H9 (cell line): ENCODE results near the gene CMYA5. TPM values are rescaled to one million over a fixed set of nuclear protein-coding genes. Genes with fewer than 3 reads are reported as not detected.

Experiments used
- DNase-seq: peaks from one replicate; pipeline ENCODE4 v3.0.0-alpha.2; 2017
- H2AFZ ChIP-seq: one replicate; pipeline ENCODE4 v1.6.1; 2013; ENCODE audit warnings: mild to moderate bottlenecking, low read length, control low read depth, moderate library complexity
- H2AK5ac ChIP-seq: 2 replicates; pipeline ENCODE4 v1.6.1; 2013; ENCODE audit warnings: low read length, control low read depth, mixed read lengths; ENCODE audit not compliant: insufficient read length
- H2BK120ac ChIP-seq: one replicate; pipeline ENCODE4 v1.6.1; 2013; ENCODE audit warnings: low read depth, mild to moderate bottlenecking, low read length, control low read depth, inconsistent platforms; ENCODE audit not compliant: poor library complexity, severe bottlenecking
- H2BK12ac ChIP-seq: 2 replicates; pipeline ENCODE4 v1.6.1; 2013; ENCODE audit warnings: low read length, control low read depth, mixed read lengths, low read depth; ENCODE audit not compliant: insufficient read length
- H2BK15ac ChIP-seq: 2 replicates; pipeline ENCODE4 v1.6.1; 2013; ENCODE audit warnings: low read depth, low read length, control low read depth
- H2BK20ac ChIP-seq: one replicate; pipeline ENCODE4 v1.6.1; 2013; ENCODE audit warnings: low read depth, mild to moderate bottlenecking, low read length, control low read depth, inconsistent platforms; ENCODE audit not compliant: poor library complexity, severe bottlenecking
- H2BK5ac ChIP-seq: 2 replicates; pipeline ENCODE4 v1.6.1; 2013; ENCODE audit warnings: low read length, control low read depth, mixed read lengths; ENCODE audit not compliant: insufficient read length
- H3K14ac ChIP-seq: 2 replicates; pipeline ENCODE4 v1.6.1; 2013; ENCODE audit warnings: low read length, control low read depth; ENCODE audit not compliant: insufficient read depth
- H3K18ac ChIP-seq: 2 replicates; pipeline ENCODE4 v1.6.1; 2013; ENCODE audit warnings: low read depth, mild to moderate bottlenecking, mixed read lengths, low read length, control low read depth; ENCODE audit not compliant: insufficient read length
- H3K23ac ChIP-seq: 2 replicates; pipeline ENCODE4 v1.6.1; 2013; ENCODE audit warnings: low read length, control low read depth, mixed read lengths, low read depth; ENCODE audit not compliant: insufficient read length
- H3K23me2 ChIP-seq: 2 replicates; pipeline ENCODE4 v1.6.1; 2013; ENCODE audit warnings: low read depth, mild to moderate bottlenecking, mixed read lengths, low read length, control low read depth; ENCODE audit not compliant: insufficient read length, poor library complexity, severe bottlenecking
- H3K27ac ChIP-seq: 2 replicates; pipeline ENCODE4 v1.5.1; 2013; ENCODE audit warnings: low read length, control low read depth, mixed read lengths, low read depth; ENCODE audit not compliant: insufficient read length
- H3K27me3 ChIP-seq: 2 replicates; pipeline ENCODE4 v1.6.1; 2013; ENCODE audit warnings: low read length, control low read depth, inconsistent platforms; ENCODE audit not compliant: insufficient read depth
- H3K4ac ChIP-seq: 2 replicates; pipeline ENCODE4 v1.6.1; 2013; ENCODE audit warnings: low read depth, mild to moderate bottlenecking, control low read depth, inconsistent platforms, low read length, moderate library complexity
- H3K4me1 ChIP-seq: 2 replicates; pipeline ENCODE4 v1.6.1; 2013; ENCODE audit warnings: low read length, control low read depth, inconsistent platforms; ENCODE audit not compliant: insufficient read depth
- H3K4me2 ChIP-seq: 2 replicates; pipeline ENCODE4 v1.6.1; 2013; ENCODE audit warnings: low read length, control low read depth, mixed read lengths; ENCODE audit not compliant: insufficient read length, insufficient read depth
- H3K56ac ChIP-seq: 2 replicates; pipeline ENCODE4 v1.6.1; 2013; ENCODE audit warnings: low read depth, mild to moderate bottlenecking, mixed read lengths, low read length, control low read depth; ENCODE audit not compliant: insufficient read length
- H3K79me1 ChIP-seq: 2 replicates; pipeline ENCODE4 v1.6.1; 2013; ENCODE audit warnings: low read depth, mild to moderate bottlenecking, moderate library complexity, low read length, control low read depth, inconsistent platforms; ENCODE audit not compliant: insufficient read depth, poor library complexity, severe bottlenecking
- H3K79me2 ChIP-seq: 2 replicates; pipeline ENCODE4 v1.6.1; 2013; ENCODE audit warnings: low read length, control low read depth, inconsistent platforms; ENCODE audit not compliant: insufficient read depth
- H3K9ac ChIP-seq: 2 replicates; pipeline ENCODE4 v1.6.1; 2013; ENCODE audit warnings: low read length, control low read depth, mixed read lengths; ENCODE audit not compliant: insufficient read length; ENCODE audit errors: extremely low read depth
- H3K9me3 ChIP-seq: one replicate; pipeline ENCODE4 v1.6.1; 2013; ENCODE audit warnings: low read depth, low read length, inconsistent platforms; ENCODE audit not compliant: control insufficient read depth
- H3T11ph ChIP-seq: one replicate; pipeline ENCODE4 v1.6.1; 2013; ENCODE audit warnings: mild to moderate bottlenecking, low read length, control low read depth, inconsistent platforms
- H4K20me1 ChIP-seq: one replicate; pipeline ENCODE4 v1.6.1; 2013; ENCODE audit not compliant: control insufficient read depth, insufficient read length, insufficient read depth
- H4K5ac ChIP-seq: 2 replicates; pipeline ENCODE4 v1.6.1; 2013; ENCODE audit warnings: low read depth, mild to moderate bottlenecking, mixed read lengths, low read length, control low read depth; ENCODE audit not compliant: insufficient read length
- H4K8ac ChIP-seq: replicated peaks from 2 replicates; pipeline ENCODE4 v1.6.1; 2013; ENCODE audit warnings: low read length, control low read depth, mixed read lengths, low read depth; ENCODE audit not compliant: insufficient read length
- H4K91ac ChIP-seq: 2 replicates; pipeline ENCODE4 v1.6.1; 2013; ENCODE audit warnings: low read depth, mild to moderate bottlenecking, moderate library complexity, mixed read lengths, low read length, control low read depth; ENCODE audit not compliant: insufficient read length
- H3K27ac Mint-ChIP-seq, 3 experiments: 2 replicates in 2 of 3; 3 replicates in 1 of 3; pipeline ENCODE4 v1.8.0; 2020 to 2021; ENCODE audit warnings: mixed read lengths in 3 of 3, mild to moderate bottlenecking in 1 of 3, moderate library complexity in 1 of 3
- H3K27me3 Mint-ChIP-seq: 2 replicates; pipeline ENCODE4 v1.8.0; 2021; ENCODE audit warnings: low read depth, mild to moderate bottlenecking, moderate library complexity, mixed read lengths
- H3K36me3 Mint-ChIP-seq, 3 experiments: 2 replicates in 2 of 3; 3 replicates in 1 of 3; pipeline ENCODE4 v1.8.0; 2020 to 2021; ENCODE audit warnings: low read depth in 3 of 3, mixed read lengths in 3 of 3; ENCODE audit not compliant: insufficient read depth in 1 of 3
- H3K4me1 Mint-ChIP-seq, 2 experiments: 2 replicates each; pipeline ENCODE4 v1.8.0; 2020; ENCODE audit warnings: mixed read lengths in 2 of 2
- H3K4me3 Mint-ChIP-seq, 2 experiments: 2 replicates in 1 of 2; 3 replicates in 1 of 2; pipeline ENCODE4 v1.8.0; 2020 to 2021; ENCODE audit warnings: mild to moderate bottlenecking in 2 of 2, mixed read lengths in 2 of 2, moderate library complexity in 1 of 2
- H3K9me3 Mint-ChIP-seq, 2 experiments: 2 replicates in 1 of 2; 3 replicates in 1 of 2; pipeline ENCODE4 v1.8.0; 2020; ENCODE audit warnings: mild to moderate bottlenecking in 2 of 2, mixed read lengths in 2 of 2, moderate library complexity in 1 of 2
- WGBS: extraction: QIAGEN DNeasy Blood & Tissue Kit; methylation state at CpG from one replicate; pipeline ENCODE4 v1.1.7; 2013; ENCODE audit warnings: missing lambda C conversion rate, low lambda C conversion rate, mixed read lengths; ENCODE audit not compliant: insufficient read length; ENCODE audit errors: extremely low coverage; 5-methylcytosine and 5-hydroxymethylcytosine counted together
- total RNA-seq: library from RNA; stranded (reverse); gene quantifications from 2 replicates; pipeline ENCODE4 v1.2.1, GENCODE V29; 2021
- TF ChIP-seq, protein P1 (sequence below): fragments of 200-600 bp; sonication (generic); conservative IDR thresholded peaks from 3 replicates; pipeline ENCODE4 v1.8.0; 2021; ENCODE audit warnings: antibody characterized with exemption, mild to moderate bottlenecking

Gene CMYA5
- total RNA-seq, 1 experiment from 2014 or later = 1.8 TPM

- H3K23me2 ChIP-seq = no peaks in the 10 kb centered on the region
- H3K4me1 ChIP-seq = peaks cover 6% of the 10 kb centered on the region; the same call in 1 of the 2 replicates
- no peak overlapping the region for H2AK5ac ChIP-seq
- no peak overlapping the region for H2BK120ac ChIP-seq
- H2BK20ac ChIP-seq = no peak overlapping the region
- H2AFZ ChIP-seq = no peak overlapping the region
- Mint-ChIP-seq H3K9me3 (no peaks in the 10 kb centered on the region), H3K27me3 (no peaks in the 10 kb centered on the region), H3K4me1 (peaks cover 21 to 22% of the 10 kb centered on the region in 2 experiments), H3K4me3 (no peak overlapping the region), H3K36me3 (no peaks in the 10 kb centered on the region), H3K27ac (peak overlapping the region in 1 of 3 experiments; percentile 21; a peak in 1 of 7 replicates)
- H3K23ac ChIP-seq = no peak overlapping the region
- H3K18ac ChIP-seq = no peak overlapping the region
- no peak overlapping the region for H3T11ph ChIP-seq
- no peak overlapping the region for H4K8ac ChIP-seq
- no peak overlapping the region for H2BK15ac ChIP-seq
- no peak overlapping the region for H2BK12ac ChIP-seq
- TF ChIP-seq, protein P1, sequence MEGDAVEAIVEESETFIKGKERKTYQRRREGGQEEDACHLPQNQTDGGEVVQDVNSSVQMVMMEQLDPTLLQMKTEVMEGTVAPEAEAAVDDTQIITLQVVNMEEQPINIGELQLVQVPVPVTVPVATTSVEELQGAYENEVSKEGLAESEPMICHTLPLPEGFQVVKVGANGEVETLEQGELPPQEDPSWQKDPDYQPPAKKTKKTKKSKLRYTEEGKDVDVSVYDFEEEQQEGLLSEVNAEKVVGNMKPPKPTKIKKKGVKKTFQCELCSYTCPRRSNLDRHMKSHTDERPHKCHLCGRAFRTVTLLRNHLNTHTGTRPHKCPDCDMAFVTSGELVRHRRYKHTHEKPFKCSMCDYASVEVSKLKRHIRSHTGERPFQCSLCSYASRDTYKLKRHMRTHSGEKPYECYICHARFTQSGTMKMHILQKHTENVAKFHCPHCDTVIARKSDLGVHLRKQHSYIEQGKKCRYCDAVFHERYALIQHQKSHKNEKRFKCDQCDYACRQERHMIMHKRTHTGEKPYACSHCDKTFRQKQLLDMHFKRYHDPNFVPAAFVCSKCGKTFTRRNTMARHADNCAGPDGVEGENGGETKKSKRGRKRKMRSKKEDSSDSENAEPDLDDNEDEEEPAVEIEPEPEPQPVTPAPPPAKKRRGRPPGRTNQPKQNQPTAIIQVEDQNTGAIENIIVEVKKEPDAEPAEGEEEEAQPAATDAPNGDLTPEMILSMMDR = no peak
- H4K20me1 ChIP-seq = no peaks in the 10 kb centered on the region
- H3K4me2 ChIP-seq = no peak overlapping the region
- H3K27me3 ChIP-seq = no peaks in the 10 kb centered on the region
- no CpG with 5 or more reads among the region's 1 CpG for WGBS
- H3K56ac ChIP-seq = no peak overlapping the region
- H2BK5ac ChIP-seq = no peak overlapping the region
- no peak overlapping the region for H4K5ac ChIP-seq
- no peak overlapping the region for H3K27ac ChIP-seq
- no peak for DNase-seq
- no peaks in the 10 kb centered on the region for H3K79me2 ChIP-seq
- H3K9me3 ChIP-seq = no peaks in the 10 kb centered on the region
- H3K14ac ChIP-seq = no peak overlapping the region
- no peak overlapping the region for H3K4ac ChIP-seq
- no peak overlapping the region for H3K9ac ChIP-seq
- no peaks in the 10 kb centered on the region for H3K79me1 ChIP-seq
- no peak overlapping the region for H4K91ac ChIP-seq
These were observed 63.5 kb downstream of the CMYA5 start for GRCh38 chr5:79753092-79753491.
